T-helper 2 cell treated with Interferon-gamma antibody and Interleukin-4, amounts not matched to agents 5 μg/mL and 100 μg/mL, for 36 hours (primary cell): ENCODE results near the gene CMTM4.
"Not testable (repeated sequence)": the region's sequence is repeated elsewhere in the genome, so short reads cannot be mapped to it uniquely, and the experiment has no call there.

Source experiments
- DNase-seq: peaks from one replicate; pipeline ENCODE4 v3.0.0; 2021; ENCODE audit warnings: low spot score
- H3K27ac Mint-ChIP-seq: one replicate; pipeline ENCODE4 v1.8.0; 2021; ENCODE audit warnings: mild to moderate bottlenecking, mixed read lengths
- H3K27me3 Mint-ChIP-seq: one replicate; pipeline ENCODE4 v1.8.0; 2021; ENCODE audit warnings: low read depth, mixed read lengths
- H3K36me3 Mint-ChIP-seq: one replicate; pipeline ENCODE4 v1.8.0; 2021; ENCODE audit warnings: low read depth, mixed read lengths
- H3K4me1 Mint-ChIP-seq: one replicate; pipeline ENCODE4 v1.8.0; 2021; ENCODE audit warnings: low read depth, mixed read lengths
- H3K4me3 Mint-ChIP-seq: one replicate; pipeline ENCODE4 v1.8.0; 2022; ENCODE audit warnings: mild to moderate bottlenecking, moderate library complexity, mixed read lengths
- H3K9me3 Mint-ChIP-seq: one replicate; pipeline ENCODE4 v1.8.0; 2021; ENCODE audit warnings: mixed read lengths

CMTM4 gene

DNA sequence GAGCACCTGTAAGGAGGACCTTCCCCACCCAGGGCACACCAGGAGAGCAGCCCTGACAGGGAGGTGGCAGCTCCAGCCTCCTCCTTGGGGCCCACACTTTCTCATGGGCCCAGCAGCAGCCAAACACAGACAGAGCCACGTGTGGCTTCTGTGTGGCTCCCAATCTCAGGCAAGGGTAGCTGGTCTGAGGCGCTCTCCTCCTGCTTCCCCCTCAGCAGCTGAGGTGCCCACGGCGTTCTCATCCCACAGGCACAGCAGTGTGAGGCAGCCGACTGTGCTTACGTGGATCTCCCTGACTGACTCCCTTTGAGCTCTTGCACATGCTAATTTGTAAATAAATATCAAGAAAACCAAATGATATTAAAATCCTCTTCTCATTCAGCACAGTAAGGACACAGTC is 61.1 kb downstream of the CMTM4 start:
- Mint-ChIP-seq H3K27ac (no peak overlapping the region), H3K27me3 (peaks cover 13% of the 10 kb centered on the region), H3K36me3 (no peaks in the 10 kb centered on the region)

DNA sequence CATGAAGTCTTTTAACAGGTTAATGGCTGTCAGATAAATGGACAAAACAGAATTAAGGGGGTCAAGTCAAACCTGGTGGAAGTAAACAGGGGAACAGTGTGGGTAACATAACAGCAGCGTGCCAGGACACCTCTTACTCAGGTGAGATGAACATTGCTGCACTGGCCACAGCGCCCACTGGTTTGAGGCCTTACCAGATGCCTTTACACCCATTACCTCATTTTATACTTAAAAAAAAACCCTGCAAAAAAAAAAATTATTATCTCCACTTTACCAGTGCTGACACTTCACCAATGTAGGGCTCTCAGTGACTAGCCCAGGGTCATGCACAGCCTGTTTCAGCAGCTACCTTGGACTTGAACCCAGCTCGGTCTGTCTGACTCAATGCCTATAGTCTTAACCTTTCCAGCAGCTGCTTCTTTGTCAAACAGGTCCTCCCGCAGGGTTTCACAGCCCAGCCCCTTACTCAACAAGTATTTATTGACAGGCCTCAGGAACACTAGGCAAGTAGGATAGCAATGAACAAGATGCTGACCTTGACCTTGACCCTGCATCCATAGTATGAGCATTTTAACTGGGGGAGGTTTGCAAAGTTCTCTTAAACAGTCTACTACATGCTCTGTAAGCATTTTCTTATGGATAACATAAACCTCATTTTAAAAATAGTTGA is 61.9 kb downstream of the CMTM4 start:
- Mint-ChIP-seq H3K9me3 (no peaks in the 10 kb centered on the region), H3K36me3 (no peaks in the 10 kb centered on the region), H3K4me1 (no peaks in the 10 kb centered on the region), H3K27ac (no peak overlapping the region), H3K27me3 (peaks cover 13% of the 10 kb centered on the region), H3K4me3 (no peak overlapping the region)
- no peak for DNase-seq

More for the DNA sequence above, 61.1 kb downstream of the CMTM4 start:
- Mint-ChIP-seq H3K4me1 (no peaks in the 10 kb centered on the region), H3K9me3 (no peaks in the 10 kb centered on the region), H3K4me3 (no peak overlapping the region)
- DNase-seq: no peak

DNA sequence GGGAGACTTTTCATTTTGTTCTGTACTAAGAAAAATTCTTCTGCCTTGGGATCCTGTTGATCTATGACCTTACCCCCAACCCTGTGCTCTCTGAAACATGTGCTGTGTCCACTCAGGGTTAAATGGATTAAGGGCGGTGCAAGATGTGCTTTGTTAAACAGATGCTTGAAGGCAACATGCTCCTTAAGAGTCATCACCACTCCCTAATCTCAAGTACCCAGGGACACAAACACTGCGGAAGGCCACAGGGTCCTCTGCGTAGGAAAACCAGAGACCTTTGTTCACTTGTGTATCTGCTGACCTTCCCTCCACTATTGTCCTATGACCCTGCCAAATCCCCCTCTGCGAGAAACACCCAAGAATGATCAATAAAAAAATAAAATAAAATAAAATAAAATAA is 65.0 kb downstream of the CMTM4 start:
- not testable (repeated sequence) for DNase-seq, H3K4me1 Mint-ChIP-seq, H3K9me3 Mint-ChIP-seq, H3K27ac Mint-ChIP-seq, H3K4me3 Mint-ChIP-seq, H3K27me3 Mint-ChIP-seq, H3K36me3 Mint-ChIP-seq

DNA sequence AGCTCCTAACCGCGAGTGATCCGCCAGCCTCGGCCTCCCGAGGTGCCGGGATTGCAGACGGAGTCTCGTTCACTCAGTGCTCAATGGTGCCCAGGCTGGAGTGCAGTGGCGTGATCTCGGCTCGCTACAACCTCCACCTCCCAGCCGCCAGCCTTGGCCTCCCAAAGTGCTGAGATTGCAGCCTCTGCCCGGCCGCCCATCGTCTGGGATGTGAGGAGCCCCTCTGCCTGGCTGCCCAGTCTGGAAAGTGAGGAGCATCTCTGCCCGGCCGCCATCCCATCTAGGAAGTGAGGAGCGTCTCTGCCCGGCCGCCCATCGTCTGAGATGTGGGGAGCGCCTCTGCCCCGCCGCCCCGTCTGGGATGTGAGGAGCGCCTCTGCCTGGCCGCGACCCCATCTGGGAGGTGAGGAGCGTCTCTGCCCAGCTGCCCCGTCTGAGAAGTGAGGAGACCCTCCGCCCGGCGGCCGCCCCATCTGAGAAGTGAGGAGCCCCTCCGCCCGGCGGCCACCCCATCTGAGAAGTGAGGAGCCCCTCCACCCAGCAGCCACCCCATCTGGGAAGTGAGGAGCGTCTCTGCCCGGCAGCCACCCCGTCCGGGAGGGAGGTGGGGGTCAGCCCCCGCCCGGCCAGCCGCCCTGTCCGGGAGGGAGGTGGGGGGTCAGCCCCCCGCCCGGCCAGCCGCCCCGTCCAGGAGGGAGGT is 65.8 kb downstream of the CMTM4 start:
- not testable (repeated sequence) for H3K27ac Mint-ChIP-seq, H3K4me3 Mint-ChIP-seq, H3K36me3 Mint-ChIP-seq

DNA sequence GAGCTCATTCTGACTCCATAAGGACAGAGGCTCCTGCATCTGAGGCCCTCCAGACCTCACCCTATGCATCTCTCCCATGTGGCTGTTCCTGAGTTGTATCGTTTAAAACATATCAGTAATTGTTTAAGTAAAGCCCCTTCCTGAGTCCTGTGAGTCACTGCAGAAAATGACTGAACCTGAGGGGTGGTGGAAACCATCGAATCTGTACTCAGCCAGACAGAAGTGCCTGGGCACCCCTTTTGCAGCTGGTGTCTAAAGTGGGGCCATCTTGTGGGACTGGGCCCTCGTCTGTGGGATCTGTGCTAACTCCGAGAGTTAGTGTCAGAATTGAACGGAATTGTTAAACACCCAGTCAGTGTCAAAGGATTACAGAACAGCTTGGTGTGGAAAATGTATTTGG is 66.7 kb downstream of the CMTM4 start:
- Mint-ChIP-seq H3K27me3 (no peaks in the 10 kb centered on the region), H3K9me3 (no peaks in the 10 kb centered on the region), H3K36me3 (no peaks in the 10 kb centered on the region), H3K4me1 (no peaks in the 10 kb centered on the region), H3K4me3 (no peak overlapping the region), H3K27ac (no peak overlapping the region)
- no peak for DNase-seq

More for the DNA sequence above, 65.8 kb downstream of the CMTM4 start:
- not testable (repeated sequence) for H3K4me1 Mint-ChIP-seq, DNase-seq, H3K9me3 Mint-ChIP-seq, H3K27me3 Mint-ChIP-seq

DNA sequence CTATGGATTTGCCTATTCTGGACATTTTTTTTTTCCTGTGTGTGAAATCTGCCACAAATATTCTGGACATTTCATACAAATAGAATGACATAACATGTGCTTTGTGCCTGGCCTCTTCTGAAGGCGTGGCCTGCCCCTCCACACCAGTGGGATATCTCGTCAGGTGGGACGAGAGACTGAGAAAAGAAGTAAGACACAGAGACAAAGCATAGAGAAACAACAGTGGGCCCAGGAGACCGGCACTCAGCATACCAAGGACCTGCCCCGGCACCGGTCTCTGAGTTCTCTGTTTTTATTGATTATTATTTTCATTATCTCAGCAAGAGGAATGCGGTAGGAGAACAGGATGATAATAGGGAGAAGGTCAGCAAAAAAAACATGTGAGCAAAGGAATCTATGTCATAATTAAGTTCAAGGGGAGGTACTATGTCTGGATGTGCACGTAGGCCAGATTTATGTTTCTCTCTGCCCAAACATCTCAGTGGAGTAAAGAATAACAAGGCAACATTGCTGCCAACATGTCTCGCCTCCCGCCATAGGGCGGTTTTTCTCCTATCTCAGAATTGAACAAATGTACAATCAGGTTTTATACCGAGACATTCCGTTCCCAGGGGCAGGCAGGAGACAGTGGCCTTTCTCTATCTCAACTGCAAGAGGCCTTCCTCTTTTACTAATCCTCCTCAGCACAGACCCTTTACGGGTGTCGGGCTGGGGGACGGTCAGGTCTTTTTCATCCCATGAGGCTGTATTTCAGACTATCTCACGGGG is 68.7 kb downstream of the CMTM4 start:
- not testable (repeated sequence) for H3K36me3 Mint-ChIP-seq, H3K27ac Mint-ChIP-seq

DNA sequence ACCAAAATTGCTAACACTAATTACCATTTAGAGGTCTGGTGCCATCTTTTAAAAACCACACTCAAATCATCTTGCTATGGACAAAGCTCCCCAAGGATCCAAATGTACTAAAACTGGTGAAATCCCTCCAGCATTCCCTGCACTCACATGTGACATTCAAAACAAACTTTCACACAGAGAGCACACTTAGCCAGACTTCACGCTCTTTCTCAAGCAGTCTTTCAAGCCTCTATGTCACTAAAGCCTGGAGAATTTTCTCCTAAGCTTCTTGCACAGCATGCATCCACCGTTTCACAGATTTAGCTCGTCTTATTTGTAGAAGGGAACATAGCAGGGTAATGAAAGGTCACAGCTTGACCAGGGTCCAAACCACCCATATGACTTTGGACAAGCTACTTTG is 72.8 kb downstream of the CMTM4 start:
- no peak overlapping the region for H3K27ac Mint-ChIP-seq
- no peak for DNase-seq
- H3K27me3 Mint-ChIP-seq: no peaks in the 10 kb centered on the region
- H3K36me3 Mint-ChIP-seq: no peaks in the 10 kb centered on the region
- H3K4me3 Mint-ChIP-seq: no peak overlapping the region
- no peaks in the 10 kb centered on the region for H3K4me1 Mint-ChIP-seq
- H3K9me3 Mint-ChIP-seq: no peaks in the 10 kb centered on the region

More for the DNA sequence above, 68.7 kb downstream of the CMTM4 start:
- H3K4me1 Mint-ChIP-seq, DNase-seq, H3K4me3 Mint-ChIP-seq, H3K27me3 Mint-ChIP-seq, H3K9me3 Mint-ChIP-seq: not testable (repeated sequence)

DNA sequence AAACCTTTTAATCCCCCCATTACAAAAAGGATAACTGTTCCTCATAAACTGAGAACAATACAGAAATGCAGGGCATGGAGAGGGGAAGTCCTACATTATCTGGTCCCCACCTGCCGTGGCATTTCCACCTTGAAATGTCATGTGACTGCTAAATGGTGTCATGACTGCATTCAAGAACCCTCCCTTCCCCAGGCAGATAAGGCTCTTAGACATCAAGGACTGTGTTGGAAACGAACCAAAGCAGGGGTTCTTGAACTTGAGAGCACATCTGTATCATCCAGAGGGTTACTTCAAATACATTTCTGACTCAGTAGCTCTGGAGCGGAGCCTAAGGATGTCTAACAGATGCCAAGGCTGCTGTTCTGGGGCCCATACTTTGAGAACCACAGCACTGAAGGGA is 73.7 kb downstream of the CMTM4 start:
- no peak for DNase-seq
- Mint-ChIP-seq H3K9me3 (no peaks in the 10 kb centered on the region), H3K27ac (no peak overlapping the region), H3K36me3 (no peaks in the 10 kb centered on the region), H3K27me3 (no peaks in the 10 kb centered on the region), H3K4me3 (no peak overlapping the region), H3K4me1 (no peaks in the 10 kb centered on the region)

DNA sequence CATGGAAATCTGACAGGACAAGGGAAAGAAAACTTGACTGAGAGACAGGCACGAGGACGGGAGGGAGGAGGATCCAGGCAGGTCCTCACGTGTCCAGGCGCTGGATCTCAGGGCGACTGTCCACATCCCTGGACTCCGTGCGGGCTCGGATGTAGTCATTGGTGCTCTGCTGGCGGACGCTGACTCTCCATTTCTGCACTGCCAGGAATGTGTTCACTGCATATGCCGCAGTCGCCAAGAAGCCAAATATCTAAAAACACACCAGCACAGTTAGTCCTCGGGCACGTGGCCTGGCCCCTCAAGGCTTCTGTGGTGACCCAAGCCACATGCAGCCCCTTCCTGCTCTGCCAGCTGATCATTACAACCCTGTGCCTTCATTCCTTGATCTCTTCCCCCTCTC is 74.6 kb downstream of the CMTM4 start:
- no peaks in the 10 kb centered on the region for H3K27me3 Mint-ChIP-seq
- no peaks in the 10 kb centered on the region for H3K36me3 Mint-ChIP-seq
- H3K4me3 Mint-ChIP-seq: no peak overlapping the region
- no peaks in the 10 kb centered on the region for H3K9me3 Mint-ChIP-seq
- H3K4me1 Mint-ChIP-seq: no peaks in the 10 kb centered on the region
- no peak for DNase-seq
- H3K27ac Mint-ChIP-seq: no peak overlapping the region

DNA sequence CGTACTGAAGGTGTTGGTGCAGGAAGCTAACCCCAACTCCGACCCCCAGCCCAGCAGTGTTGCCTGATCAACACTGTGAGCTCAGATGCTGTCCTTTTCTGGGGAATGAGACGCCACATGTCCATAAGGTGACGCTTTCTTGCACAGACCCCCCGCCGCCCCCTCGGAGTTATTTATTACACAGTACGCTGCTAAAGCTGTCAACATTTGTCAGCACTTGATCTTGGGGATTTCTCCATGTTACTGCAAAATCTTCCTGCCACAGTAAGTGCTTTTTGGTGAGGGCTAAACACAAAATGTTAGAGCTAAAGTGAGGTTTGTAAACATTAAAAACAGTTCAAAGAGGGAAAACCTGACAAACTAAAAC is 76.1 kb downstream of the CMTM4 start:
- Mint-ChIP-seq H3K4me1 (no peaks in the 10 kb centered on the region), H3K4me3 (no peak overlapping the region), H3K27me3 (no peaks in the 10 kb centered on the region), H3K9me3 (no peaks in the 10 kb centered on the region), H3K27ac (no peak overlapping the region), H3K36me3 (no peaks in the 10 kb centered on the region)
- no peak for DNase-seq

DNA sequence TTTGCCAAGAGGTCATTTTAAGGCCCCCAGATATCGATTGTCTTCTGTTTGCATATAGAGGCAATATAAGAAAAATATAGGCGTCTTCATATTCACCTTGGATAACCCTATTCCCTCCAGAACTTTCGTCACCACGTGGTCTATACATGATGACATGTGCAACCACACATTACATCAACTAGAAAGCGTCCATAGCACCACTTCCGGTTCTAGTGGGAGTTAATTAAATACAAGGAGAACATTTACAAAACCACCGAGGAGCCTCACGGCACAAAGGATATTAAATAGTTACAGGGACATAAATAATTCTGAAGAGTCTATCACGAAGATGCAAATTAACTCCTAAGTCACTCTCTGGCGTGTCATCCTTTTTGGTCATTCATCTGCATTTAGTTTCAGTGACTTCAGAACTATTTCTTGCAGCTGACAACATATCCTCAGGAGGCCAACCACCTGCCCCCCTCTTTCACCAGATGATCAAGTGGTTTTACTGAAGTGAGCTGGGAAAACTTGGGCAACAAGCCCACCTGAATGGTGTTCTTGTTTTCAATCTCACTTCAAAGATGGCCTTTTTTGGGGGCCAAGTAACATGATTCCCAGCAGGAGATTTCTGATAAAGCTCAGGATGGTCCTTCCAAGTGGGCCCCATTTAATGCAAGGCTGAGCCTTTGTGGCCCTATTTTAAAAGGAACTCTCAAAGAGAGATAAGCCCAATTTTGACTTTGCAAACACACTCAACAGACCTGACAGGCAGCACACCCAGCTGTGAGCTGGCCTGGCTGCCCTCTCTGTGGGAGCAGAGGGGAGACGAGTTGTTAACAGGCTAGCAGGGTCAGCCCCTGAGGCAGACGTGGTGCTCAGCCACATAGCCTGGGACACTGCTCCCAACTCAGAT is 76.8 kb downstream of the CMTM4 start:
- Mint-ChIP-seq H3K9me3 (no peaks in the 10 kb centered on the region), H3K27me3 (no peaks in the 10 kb centered on the region), H3K27ac (no peak overlapping the region), H3K4me3 (no peak overlapping the region), H3K4me1 (no peaks in the 10 kb centered on the region), H3K36me3 (peaks cover 4% of the 10 kb centered on the region)
- DNase-seq: no peak

DNA sequence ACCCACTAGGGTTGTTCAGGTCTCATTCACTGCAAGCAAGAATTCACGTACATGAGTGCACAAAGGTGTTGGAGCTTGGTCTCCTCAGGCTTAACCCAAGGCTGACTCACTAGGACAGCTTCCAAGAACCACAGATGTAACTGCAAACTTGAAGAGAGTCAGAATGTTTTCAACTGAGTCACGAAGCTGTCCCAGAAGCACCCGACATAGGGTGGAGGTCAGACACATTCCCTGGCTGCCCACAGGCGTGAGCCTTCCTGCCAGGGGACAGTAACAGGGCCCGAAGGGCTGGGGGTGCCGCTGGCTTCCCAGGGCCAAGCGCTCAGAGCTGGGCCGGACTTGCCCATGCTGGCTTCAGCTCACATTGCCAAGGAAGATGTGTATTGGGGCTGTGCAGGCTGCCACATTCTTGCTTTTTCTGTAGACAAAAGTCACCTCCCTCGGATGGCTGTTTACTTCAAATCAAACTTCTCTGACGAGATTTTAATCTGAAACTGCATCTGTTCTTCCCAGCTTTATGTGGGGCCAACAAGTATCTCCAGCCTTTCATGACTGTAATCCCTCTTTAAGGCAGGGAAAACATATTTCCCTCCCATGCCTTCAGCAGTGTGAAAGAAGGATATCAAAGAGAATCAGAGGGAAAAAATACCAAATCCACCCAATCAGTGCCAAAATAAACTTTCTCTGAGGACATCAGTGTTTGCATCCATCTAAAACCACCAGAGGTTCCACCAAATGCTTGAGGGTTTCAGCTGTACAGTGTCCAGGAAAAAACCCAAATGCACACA is 77.8 kb downstream of the CMTM4 start:
- Mint-ChIP-seq H3K27me3 (no peaks in the 10 kb centered on the region), H3K9me3 (no peaks in the 10 kb centered on the region), H3K4me1 (no peaks in the 10 kb centered on the region), H3K36me3 (peaks cover 4% of the 10 kb centered on the region), H3K27ac (no peak overlapping the region), H3K4me3 (no peak overlapping the region)
- DNase-seq: no peak

DNA sequence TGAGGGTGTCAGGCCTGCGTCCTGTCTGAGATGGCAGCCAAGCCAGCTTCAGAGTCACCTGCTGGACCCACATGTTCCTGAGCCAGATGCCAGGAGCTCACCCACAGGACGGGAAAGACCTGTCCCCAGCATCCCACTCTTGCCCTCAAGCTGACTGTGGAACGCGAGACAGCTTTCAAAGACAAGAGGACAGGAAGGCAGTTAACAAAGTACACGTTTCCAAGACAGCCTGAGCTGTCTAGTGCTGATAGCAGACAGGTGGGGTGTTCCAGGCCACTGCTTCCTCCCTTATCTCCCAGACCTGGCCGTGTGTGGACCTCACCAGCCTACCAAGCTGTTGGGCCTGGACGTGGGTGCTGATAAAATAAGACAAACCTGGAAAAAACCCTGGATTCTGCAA is 78.8 kb downstream of the CMTM4 start:
- H3K4me3 Mint-ChIP-seq: no peak overlapping the region
- H3K27ac Mint-ChIP-seq: no peak overlapping the region
- H3K27me3 Mint-ChIP-seq: no peaks in the 10 kb centered on the region
- DNase-seq: no peak
- H3K9me3 Mint-ChIP-seq: no peaks in the 10 kb centered on the region
- H3K4me1 Mint-ChIP-seq: no peaks in the 10 kb centered on the region
- H3K36me3 Mint-ChIP-seq: peaks cover 11% of the 10 kb centered on the region
